HG03196 (cell line): ENCODE results near the gene LRMDA.

ENCODE experiments used
- ATAC-seq: cut with Tn5 transposase; IDR thresholded peaks from one replicate; pipeline ENCODE4 v1.9.1; 2021; ENCODE audit not compliant: unreplicated experiment

Gene LRMDA

GRCh38 chr10:75568450-75569130 is 137.2 kb downstream of the LRMDA start:
- no peak for ATAC-seq

- no peak for ATAC-seq
Measured at GRCh38 chr10:75569506-75569905, 138.1 kb downstream of the LRMDA start.

GRCh38 chr10:75572478-75572877 is 141.1 kb downstream of the LRMDA start:
- ATAC-seq, result no peak

- no peak for ATAC-seq
Measured at GRCh38 chr10:75575940-75576339, 144.5 kb downstream of the LRMDA start.

GRCh38 chr10:75582102-75582501 is 150.7 kb downstream of the LRMDA start:
- ATAC-seq, result no peak

- no peak for ATAC-seq
Measured at GRCh38 chr10:75585294-75585693, 153.9 kb downstream of the LRMDA start.

- no peak for ATAC-seq
Measured at GRCh38 chr10:75586814-75587213, 155.4 kb downstream of the LRMDA start.

GRCh38 chr10:75588031-75588430 is 156.6 kb downstream of the LRMDA start:
- ATAC-seq, result no peak

- no peak for ATAC-seq
Measured at GRCh38 chr10:75589895-75590654, 158.7 kb downstream of the LRMDA start.

GRCh38 chr10:75592151-75592787 is 160.8 kb downstream of the LRMDA start:
- no peak for ATAC-seq

- no peak for ATAC-seq
Measured at GRCh38 chr10:75592791-75593643, 161.6 kb downstream of the LRMDA start.

- no peak for ATAC-seq
Measured at GRCh38 chr10:75593692-75594556, 162.5 kb downstream of the LRMDA start.

- ATAC-seq, result no peak
Measured at GRCh38 chr10:75596930-75597620, 165.7 kb downstream of the LRMDA start.

GRCh38 chr10:75597773-75598440 is 166.5 kb downstream of the LRMDA start:
- ATAC-seq, result no peak

- ATAC-seq, result no peak
Measured at GRCh38 chr10:75598998-75599397, 167.6 kb downstream of the LRMDA start.

- no peak for ATAC-seq
Measured at GRCh38 chr10:75599875-75600648, 168.6 kb downstream of the LRMDA start.

GRCh38 chr10:75600833-75601232 is 169.4 kb downstream of the LRMDA start:
- ATAC-seq, result no peak

GRCh38 chr10:75602341-75602740 is 170.9 kb downstream of the LRMDA start:
- no peak for ATAC-seq
